ENCODE measurements around the gene AUH.

DNA sequence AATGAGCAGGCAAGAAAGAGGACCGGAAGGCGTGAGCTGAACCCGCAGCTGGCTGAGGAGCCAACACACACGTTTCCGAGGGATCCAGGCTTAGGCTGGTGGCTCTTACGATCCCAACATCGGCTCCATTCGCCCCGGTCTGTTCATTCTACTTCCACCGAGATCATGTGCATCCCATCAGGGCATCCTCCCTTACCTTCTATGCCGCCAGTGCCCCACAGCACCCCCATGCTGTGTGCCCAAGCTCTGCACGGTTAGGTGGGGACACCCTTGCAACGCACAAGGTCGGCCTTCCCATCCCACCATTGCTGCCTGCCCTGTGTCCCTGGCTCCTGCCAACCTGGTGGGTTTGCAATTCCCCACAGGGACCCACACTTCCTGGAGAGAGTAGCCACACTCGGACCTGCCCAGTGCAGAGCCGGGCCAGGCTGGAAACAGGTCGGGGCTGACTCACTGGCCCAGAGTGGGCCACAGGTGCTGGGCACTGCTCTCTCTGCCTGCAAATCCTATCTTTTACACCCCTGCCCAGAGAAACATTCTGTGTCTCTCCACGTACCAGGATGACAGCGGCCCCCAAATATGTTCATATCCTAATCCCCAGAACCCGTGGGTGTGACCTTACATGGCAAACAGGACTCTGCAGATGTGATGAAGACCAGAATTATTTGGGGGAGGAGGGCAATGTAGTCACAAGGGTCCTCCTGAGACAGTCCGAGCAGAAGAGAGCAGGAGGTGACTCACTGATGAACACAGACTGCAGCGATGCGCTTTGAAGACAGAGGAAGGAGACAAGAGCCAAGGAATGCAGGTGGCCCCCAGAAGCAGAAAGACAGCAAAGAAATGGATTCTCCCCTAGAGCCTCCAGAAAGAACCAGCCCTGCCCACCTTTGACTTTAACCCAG lies 182.2 kb downstream of the AUH start:
- TF ChIP-seq, protein P1, sequence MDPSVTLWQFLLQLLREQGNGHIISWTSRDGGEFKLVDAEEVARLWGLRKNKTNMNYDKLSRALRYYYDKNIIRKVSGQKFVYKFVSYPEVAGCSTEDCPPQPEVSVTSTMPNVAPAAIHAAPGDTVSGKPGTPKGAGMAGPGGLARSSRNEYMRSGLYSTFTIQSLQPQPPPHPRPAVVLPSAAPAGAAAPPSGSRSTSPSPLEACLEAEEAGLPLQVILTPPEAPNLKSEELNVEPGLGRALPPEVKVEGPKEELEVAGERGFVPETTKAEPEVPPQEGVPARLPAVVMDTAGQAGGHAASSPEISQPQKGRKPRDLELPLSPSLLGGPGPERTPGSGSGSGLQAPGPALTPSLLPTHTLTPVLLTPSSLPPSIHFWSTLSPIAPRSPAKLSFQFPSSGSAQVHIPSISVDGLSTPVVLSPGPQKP (IDR thresholded peaks at IDR 0.05; ENCODE audit: low read depth, low read length), result no peak
- TF ChIP-seq ZNF384 (IDR thresholded peaks at IDR 0.05; ENCODE audit: borderline replicate concordance, low read depth, low read length) (no peak), KLF5 (IDR thresholded peaks at IDR 0.05; ENCODE audit: partially characterized antibody) (no peak), POLR2A (IDR thresholded peaks at IDR 0.05; ENCODE audit: low read depth, low read length) (no peak), NR2C2 (IDR thresholded peaks at IDR 0.05; ENCODE audit: borderline replicate concordance, control insufficient read depth, insufficient read length, low read depth) (no peak), NR2F1 (conservative IDR thresholded peaks at IDR 0.05) (no peak), NBN (IDR thresholded peaks at IDR 0.05) (no peak), POLR2AphosphoS5 (IDR thresholded peaks at IDR 0.05; ENCODE audit: low read length) (no peak), RFX5 (IDR thresholded peaks at IDR 0.05; ENCODE audit: low read depth, low read length) (no peak)
- TF ChIP-seq, protein P2, sequence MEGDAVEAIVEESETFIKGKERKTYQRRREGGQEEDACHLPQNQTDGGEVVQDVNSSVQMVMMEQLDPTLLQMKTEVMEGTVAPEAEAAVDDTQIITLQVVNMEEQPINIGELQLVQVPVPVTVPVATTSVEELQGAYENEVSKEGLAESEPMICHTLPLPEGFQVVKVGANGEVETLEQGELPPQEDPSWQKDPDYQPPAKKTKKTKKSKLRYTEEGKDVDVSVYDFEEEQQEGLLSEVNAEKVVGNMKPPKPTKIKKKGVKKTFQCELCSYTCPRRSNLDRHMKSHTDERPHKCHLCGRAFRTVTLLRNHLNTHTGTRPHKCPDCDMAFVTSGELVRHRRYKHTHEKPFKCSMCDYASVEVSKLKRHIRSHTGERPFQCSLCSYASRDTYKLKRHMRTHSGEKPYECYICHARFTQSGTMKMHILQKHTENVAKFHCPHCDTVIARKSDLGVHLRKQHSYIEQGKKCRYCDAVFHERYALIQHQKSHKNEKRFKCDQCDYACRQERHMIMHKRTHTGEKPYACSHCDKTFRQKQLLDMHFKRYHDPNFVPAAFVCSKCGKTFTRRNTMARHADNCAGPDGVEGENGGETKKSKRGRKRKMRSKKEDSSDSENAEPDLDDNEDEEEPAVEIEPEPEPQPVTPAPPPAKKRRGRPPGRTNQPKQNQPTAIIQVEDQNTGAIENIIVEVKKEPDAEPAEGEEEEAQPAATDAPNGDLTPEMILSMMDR (IDR thresholded peaks at IDR 0.05 in 2 of 3, conservative IDR thresholded peaks at IDR 0.05 in 1 of 3; ENCODE audit: control insufficient read depth in 2 of 3, extremely low read depth in 1 of 3, insufficient read depth in 1 of 3, low read depth in 3 of 3, low read length in 3 of 3), result no peak
- TF ChIP-seq, protein P3, sequence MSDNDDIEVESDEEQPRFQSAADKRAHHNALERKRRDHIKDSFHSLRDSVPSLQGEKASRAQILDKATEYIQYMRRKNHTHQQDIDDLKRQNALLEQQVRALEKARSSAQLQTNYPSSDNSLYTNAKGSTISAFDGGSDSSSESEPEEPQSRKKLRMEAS (IDR thresholded peaks at IDR 0.05; ENCODE audit: low read depth, low read length), result no peak
- TF ChIP-seq, protein P4, sequence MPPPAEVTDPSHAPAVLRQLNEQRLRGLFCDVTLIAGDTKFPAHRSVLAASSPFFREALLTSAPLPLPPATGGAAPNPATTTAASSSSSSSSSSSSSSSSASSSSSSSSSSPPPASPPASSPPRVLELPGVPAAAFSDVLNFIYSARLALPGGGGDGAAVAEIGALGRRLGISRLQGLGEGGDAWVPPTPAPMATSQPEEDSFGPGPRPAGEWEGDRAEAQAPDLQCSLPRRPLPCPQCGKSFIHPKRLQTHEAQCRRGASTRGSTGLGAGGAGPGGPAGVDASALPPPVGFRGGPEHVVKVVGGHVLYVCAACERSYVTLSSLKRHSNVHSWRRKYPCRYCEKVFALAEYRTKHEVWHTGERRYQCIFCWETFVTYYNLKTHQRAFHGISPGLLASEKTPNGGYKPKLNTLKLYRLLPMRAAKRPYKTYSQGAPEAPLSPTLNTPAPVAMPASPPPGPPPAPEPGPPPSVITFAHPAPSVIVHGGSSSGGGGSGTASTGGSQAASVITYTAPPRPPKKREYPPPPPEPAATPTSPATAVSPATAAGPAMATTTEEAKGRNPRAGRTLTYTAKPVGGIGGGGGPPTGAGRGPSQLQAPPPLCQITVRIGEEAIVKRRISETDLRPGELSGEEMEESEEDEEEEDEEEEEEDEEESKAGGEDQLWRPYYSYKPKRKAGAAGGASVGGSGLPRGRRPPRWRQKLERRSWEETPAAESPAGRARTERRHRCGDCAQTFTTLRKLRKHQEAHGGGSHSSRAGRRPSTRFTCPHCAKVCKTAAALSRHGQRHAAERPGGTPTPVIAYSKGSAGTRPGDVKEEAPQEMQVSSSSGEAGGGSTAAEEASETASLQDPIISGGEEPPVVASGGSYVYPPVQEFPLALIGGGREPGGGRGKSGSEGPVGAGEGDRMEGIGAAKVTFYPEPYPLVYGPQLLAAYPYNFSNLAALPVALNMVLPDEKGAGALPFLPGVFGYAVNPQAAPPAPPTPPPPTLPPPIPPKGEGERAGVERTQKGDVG (CRISPR knock-in tag; IDR thresholded peaks at IDR 0.05), result no peak
